Measurements from ENCODE around the gene SLC38A8.

SLC38A8 gene

DNA sequence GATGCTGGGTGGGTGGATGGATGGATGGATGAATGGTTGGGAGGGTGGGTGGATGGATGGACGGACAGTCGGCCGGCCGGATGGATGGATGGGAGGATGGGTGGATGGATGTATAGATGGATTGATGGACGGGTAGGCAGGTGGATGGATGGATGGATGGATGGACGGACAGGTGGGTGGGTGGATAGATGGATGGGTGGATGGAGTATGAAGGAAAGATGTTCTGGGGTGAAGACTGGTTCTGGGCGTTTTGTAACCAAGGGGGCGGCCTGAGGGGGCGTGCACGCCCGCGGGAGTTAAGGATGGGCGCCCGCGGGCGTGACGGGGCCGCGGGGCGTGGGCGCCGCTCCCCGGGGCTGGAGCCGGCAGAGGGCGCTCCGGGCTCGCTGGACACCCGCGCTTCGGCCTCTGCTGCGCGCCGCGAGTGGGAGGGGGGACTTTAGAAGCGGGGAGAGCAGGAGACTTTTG, 74.7 kb downstream of the SLC38A8 start, which contains the start of gene NECAB2:
Gene NECAB2, plus strand, starts transcription at position 407 of the 468 bp plus-strand sequence. CDS start 405 bp downstream, outside the sequence.
- no peak for DNase-seq

DNA sequence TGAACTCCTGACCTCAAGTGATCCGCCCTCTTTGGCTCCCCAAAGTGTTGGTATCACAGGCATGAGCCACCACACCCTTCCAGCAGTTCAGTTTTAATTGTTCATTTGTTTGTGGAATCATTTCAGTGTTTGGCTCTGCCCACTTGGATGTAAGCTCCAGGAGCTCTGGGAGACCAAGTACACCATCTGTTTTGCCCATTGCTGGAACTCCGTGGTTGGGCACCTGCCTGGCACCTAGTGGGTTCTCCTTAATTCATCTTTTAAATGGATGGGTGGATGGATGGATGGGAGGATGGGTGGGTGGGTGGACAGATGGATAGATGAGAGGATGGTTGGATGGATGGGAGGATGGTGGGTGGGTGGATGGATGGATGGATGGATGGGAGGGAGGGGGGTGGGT, 75.5 kb downstream of the SLC38A8 start:
- DNase-seq = no peak

DNA sequence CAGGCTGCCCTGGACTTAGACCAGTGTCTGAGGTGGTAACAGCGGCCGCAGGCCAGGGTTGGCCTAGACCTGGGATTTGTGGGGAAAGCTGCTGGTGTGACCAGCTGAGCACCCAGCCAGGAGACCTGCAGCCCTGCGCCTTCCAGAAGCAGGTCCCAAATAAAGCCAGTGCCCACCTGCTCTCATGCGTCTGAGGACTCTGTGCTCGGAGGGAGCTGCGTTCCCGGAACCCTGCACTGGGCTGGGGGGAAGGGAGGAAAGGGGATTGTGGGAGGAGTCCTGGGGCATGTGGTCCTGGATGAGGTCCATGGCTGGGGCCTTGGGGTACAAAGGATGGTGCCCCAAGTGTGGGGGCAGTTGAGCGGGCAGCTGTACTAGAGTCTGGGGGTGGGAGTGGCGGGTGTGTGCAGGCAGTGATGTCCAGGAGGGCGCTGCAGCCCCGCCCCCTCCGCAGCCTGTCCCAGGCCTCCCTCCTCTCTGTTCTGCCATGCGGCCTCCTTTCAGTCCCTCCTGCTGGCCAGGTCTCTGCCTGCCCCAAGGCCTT, 76.4 kb downstream of the SLC38A8 start:
- DNase-seq = no peak

DNA sequence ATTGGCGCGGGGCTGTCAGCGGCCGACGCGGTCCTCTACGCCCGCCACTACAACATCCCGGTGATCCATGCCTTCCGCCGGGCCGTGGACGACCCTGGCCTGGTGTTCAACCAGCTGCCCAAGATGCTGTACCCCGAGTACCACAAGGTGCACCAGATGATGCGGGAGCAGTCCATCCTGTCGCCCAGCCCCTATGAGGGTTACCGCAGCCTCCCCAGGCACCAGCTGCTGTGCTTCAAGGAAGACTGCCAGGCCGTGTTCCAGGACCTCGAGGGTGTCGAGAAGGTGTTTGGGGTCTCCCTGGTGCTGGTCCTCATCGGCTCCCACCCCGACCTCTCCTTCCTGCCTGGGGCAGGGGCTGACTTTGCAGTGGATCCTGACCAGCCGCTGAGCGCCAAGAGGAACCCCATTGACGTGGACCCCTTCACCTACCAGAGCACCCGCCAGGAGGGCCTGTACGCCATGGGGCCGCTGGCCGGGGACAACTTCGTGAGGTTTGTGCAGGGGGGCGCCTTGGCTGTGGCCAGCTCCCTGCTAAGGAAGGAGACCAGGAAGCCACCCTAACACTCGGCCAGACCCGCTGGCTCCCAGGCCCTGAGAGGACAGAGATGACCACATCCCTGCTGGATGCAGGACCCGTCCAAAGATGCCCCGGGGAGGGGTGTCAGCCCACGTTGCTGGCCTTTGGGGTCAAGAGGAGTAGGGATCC, 77.0 kb downstream of the SLC38A8 start:
- DNase-seq = no peak

DNA sequence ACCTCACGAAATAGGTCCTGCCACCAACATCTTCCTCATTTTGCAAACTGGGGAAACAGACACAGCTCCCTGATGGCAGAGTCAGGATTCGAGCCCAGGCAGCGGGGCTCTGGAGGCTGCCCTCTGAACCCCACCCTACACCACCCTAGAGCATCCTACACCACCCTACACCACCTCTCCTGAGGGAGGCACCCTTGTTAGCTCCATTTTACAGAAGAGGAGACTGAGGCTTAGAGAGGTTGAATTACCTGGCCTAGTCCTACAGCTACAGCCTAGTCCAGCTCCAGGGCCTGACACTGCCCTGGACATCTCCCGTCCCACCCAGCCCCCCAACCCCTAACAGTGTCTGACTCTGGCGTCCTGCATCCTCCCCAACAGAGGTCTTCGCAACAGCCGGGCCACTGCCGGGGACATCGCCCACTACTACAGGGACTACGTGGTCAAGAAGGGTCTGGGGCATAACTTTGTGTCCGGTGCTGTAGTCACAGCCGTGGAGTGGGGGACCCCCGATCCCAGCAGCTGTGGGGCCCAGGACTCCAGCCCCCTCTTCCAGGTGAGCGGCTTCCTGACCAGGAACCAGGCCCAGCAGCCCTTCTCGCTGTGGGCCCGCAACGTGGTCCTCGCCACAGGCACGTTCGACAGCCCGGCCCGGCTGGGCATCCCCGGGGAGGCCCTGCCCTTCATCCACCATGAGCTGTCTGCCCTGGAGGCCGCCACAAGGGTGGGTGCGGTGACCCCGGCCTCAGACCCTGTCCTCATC, 77.7 kb downstream of the SLC38A8 start:
- DNase-seq = no peak

DNA sequence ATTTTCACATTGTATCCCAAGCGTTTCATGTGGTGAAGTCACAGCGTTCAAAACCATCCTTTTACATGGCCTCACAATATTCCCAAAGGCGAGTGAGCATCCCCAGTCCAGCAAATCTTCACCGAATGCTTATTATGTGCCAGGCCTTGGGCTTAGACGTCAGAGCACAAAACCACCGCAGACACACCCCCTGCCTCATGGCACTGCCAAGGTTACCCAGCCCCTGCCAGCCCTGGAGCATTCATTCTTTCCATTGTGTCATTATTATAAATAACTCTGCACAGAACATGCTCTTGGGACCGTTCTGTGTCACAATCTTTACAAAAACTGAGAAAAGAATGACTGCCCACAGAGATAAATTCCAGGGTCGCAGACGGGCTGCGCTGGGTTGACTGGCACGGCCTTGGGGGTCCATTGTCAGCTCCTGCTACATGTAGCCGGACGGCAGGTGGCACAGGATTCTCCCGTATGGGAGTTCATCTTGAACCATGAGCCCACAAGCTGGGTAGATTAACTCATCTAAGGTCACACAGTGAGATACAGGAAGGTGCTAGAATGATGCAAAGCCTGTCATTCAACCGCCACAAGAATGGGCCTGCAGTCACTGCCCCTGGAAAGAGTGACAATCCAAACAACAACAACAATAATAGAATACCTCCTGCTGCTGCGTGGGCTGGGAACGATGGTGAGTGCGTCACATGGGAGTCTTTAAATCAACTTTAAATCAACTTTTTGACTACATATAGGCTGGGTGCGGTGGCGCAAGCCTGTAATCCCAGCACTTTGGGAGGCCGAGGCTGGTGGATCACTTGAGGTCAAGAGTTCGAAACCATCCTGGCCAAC, 79.1 kb downstream of the SLC38A8 start:
- DNase-seq = no peak

DNA sequence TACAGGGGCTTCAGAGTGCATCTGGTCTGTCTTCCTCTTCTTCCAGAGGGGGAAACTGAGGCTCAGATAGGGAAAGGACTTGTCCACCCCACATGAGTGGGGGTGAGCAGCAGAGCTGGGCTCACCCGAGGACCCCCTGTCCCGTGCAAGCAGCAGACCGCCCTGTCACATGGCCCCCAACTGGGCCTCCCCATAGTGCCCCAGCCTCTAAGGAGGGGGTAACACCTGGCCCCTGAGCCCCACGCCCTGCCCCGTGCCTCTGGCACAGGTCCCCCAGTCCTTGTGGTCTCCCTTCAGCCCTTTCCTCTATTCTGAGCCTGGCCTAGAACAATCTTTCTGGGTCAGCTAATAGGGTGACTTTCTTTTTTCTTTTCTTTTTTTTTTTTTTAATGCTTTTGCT, 81.0 kb downstream of the SLC38A8 start:
- DNase-seq = no peak

DNA sequence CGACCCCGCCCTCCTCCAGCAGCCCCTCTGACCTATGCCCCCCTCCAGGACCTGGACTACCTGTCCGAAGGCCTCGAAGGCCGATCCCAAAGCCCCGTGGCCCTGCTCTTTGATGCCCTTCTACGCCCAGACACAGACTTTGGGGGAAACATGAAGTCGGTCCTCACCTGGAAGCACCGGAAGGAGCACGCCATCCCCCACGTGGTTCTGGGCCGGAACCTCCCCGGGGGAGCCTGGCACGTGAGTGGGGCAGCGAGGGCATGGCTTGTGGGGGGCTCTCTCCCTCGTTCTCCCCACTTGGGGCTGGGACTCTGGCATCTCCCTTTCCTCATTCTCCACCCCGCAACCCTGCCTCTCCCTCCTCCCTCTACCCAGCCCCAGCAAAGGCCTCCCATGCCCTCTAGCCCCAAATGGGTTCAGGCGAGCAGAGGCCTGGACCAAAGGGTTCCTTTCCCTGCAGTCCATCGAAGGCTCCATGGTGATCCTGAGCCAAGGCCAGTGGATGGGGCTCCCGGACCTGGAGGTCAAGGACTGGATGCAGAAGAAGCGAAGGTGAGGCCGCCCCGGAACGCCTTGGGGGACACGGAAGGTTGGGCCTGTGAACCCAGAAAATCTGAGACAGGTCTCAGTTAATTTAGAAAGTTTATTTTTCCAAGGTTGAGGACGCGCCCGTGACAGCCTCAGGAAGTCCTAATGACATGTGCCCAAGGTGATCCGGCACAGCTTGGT, 81.9 kb downstream of the SLC38A8 start:
- no peak for DNase-seq
